Activated T-cell treated with anti-CD3 and anti-CD28 coated beads, Interleukin-2, amount 50 U/mL, for 24 hours (primary cell): ENCODE results near the gene KIF5C.

Source experiments
- DNase-seq: peaks from one replicate; pipeline ENCODE4 v3.0.0-alpha.2; 2020
- H3K27ac Mint-ChIP-seq: 2 replicates; pipeline ENCODE4 v1.8.0; 2020; ENCODE audit warnings: mild to moderate bottlenecking, mixed read lengths
- H3K27me3 Mint-ChIP-seq: 2 replicates; pipeline ENCODE4 v1.8.0; 2020; ENCODE audit warnings: mixed read lengths
- H3K36me3 Mint-ChIP-seq: 2 replicates; pipeline ENCODE4 v1.8.0; 2020; ENCODE audit warnings: low read depth, mixed read lengths
- H3K4me1 Mint-ChIP-seq: 2 replicates; pipeline ENCODE4 v1.8.0; 2020; ENCODE audit warnings: low read depth, mixed read lengths
- H3K4me3 Mint-ChIP-seq: 2 replicates; pipeline ENCODE4 v1.8.0; 2020; ENCODE audit warnings: mild to moderate bottlenecking, moderate library complexity, mixed read lengths
- H3K9me3 Mint-ChIP-seq: 2 replicates; pipeline ENCODE4 v1.8.0; 2020; ENCODE audit warnings: mixed read lengths

The KIF5C gene

DNA sequence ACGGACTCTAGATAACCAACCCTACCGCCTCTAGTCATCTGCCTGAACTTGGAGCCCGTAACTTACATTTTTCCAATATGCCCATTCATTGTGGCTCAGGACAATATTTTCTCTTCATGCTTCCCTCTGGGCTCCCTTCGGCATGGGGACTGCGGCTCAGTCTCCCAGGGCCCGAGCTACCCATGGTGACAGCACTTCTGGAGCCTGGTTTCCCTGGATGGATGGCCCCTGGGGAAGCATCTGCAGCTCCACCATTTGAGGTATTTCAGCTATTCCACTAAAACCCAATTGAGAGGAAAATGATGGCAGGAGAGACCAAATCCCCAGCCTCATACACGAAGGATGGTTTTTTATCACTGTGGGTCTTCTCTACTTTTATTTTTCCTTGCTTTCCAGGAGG lies 74.3 kb downstream of the KIF5C start:
- H3K9me3 Mint-ChIP-seq, result no peaks in the 10 kb centered on the region
- no peaks in the 10 kb centered on the region for H3K4me1 Mint-ChIP-seq
- peaks cover 45% of the 10 kb centered on the region for H3K36me3 Mint-ChIP-seq
- no peak overlapping the region for H3K4me3 Mint-ChIP-seq
- DNase-seq, result no peak
- no peaks in the 10 kb centered on the region for H3K27me3 Mint-ChIP-seq
- H3K27ac Mint-ChIP-seq, result no peak overlapping the region

DNA sequence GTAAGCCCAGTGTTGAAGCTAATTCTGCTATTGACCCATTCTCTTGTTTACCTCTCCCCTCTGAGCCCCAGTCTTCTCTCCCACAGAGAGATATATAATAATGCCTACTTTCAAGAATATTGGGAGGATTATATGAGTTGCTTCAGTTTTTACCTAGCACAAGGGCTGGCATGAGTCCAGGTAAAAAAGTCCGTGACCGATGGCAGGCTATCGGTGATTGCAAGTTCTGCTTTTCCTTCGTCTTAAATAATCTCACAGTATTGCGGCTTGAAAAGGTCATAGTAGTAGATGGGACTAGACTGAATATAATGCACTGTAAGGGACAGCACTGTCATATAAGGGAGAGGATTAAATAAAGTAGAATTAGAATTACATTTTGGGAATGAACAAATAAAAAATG lies 77.6 kb downstream of the KIF5C start:
- Mint-ChIP-seq H3K4me3 (no peak overlapping the region), H3K36me3 (peaks cover 37% of the 10 kb centered on the region), H3K4me1 (peaks cover 3% of the 10 kb centered on the region), H3K27me3 (no peaks in the 10 kb centered on the region), H3K27ac (no peak overlapping the region), H3K9me3 (no peaks in the 10 kb centered on the region)
- no peak for DNase-seq

DNA sequence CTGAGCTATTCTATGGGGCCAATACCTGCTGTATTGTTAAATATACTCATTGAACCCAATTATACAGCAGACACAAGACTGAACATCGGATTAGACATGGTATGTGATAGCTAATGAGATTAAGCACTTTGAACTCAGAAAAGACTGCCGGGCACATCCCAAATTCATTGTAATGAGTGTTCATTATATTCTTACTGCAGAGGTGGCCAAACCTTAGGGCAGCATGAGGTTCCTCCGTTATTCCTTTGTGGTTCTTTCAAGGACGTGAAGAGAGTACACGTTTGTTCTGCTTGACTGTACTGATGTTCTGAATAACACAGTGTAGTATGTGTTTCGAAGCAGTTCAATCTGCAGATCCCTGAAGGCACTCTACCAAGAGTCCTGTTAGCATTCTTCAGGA lies 78.4 kb downstream of the KIF5C start:
- peaks cover 35% of the 10 kb centered on the region for H3K36me3 Mint-ChIP-seq
- no peak overlapping the region for H3K4me3 Mint-ChIP-seq
- no peaks in the 10 kb centered on the region for H3K9me3 Mint-ChIP-seq
- H3K4me1 Mint-ChIP-seq, result peaks cover 3% of the 10 kb centered on the region
- H3K27ac Mint-ChIP-seq, result no peak overlapping the region
- DNase-seq, result no peak
- H3K27me3 Mint-ChIP-seq, result no peaks in the 10 kb centered on the region

DNA sequence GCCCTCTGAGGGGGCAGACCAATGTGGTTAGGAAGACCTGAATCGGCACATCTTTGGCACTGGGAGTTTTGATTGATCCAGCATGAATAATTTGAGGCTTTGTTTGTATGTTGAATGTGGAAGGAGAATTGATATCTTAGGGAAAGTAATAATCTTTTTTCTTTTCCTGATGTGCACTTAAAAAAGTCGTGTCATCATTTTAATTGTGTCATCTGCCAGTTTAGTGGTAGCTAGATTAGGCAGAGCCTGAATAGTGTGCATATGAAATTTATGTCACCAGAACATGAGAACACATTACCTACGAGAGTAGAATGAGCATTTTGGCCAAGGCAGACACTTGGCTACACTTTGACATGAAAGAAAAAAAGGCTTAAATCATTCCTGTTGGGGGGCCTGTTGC lies 79.5 kb downstream of the KIF5C start:
- H3K4me3 Mint-ChIP-seq, result no peak overlapping the region
- H3K4me1 Mint-ChIP-seq, result peaks cover 3% of the 10 kb centered on the region
- no peaks in the 10 kb centered on the region for H3K27me3 Mint-ChIP-seq
- H3K9me3 Mint-ChIP-seq, result no peaks in the 10 kb centered on the region
- no peak overlapping the region for H3K27ac Mint-ChIP-seq
- no peak for DNase-seq
- H3K36me3 Mint-ChIP-seq, result peaks cover 32% of the 10 kb centered on the region

DNA sequence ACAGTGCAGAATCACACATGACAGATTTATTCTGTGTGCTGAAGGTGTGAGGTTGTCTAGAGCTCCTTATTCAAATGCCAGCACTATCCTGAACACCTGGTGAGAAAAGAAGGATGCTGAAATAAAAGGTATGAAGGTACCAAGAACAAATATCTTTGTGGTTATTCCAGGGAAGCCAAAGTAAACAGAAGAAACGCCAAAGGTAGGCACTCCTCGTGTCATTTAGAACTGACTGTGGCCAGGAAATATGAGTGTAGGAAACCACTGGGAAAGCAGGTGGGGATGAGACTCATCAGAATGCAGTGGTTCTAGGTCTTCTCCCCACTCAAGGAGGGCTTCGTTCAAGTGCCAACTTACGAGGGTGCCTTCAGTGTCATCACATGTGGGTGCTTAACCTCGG lies 80.8 kb downstream of the KIF5C start:
- Mint-ChIP-seq H3K4me3 (no peak overlapping the region), H3K4me1 (peaks cover 3% of the 10 kb centered on the region), H3K27me3 (no peaks in the 10 kb centered on the region), H3K9me3 (no peaks in the 10 kb centered on the region), H3K36me3 (peaks cover 27% of the 10 kb centered on the region), H3K27ac (no peak overlapping the region)
- DNase-seq, result no peak

DNA sequence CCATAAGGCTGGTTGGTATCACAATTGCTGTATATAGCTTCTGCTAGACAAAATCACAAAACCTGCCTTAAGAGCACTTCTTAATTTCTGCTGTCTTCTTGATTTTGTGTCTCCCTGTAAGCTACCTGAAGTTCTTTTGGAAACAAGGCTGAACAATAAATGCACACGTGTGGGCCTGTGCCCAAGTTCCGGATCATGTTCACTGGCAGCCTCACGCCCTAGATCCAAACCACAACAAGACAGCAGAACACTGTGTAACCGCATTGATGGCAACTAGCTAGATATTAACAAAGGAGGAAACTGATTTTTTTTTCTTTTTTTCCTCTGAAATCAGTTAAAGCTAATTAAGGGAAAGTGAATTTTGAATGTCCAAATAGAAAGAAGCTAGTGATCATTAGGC lies 82.0 kb downstream of the KIF5C start:
- Mint-ChIP-seq H3K36me3 (peaks cover 26% of the 10 kb centered on the region), H3K27me3 (no peaks in the 10 kb centered on the region), H3K4me1 (peaks cover 3% of the 10 kb centered on the region), H3K4me3 (no peak overlapping the region), H3K27ac (no peak overlapping the region), H3K9me3 (no peaks in the 10 kb centered on the region)
- no peak for DNase-seq

DNA sequence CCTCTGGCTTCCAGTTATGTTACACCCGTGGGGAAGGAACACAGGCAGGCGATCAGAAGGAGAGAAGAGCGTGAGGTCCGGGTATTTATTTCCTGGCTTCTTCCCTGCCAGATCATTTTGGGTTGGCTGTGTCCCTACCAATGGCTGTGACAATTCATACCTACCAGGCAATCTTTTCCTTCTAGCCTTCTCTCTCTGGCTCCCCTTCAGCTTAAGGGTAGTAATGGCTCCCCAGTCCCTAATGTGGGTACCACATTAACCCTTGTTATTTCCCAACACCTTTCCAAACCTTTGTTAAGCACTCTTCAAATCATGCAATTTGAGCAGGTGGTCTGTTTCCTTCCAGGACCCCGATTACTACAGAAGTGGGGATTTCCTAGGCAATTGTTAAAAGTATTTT lies 84.7 kb downstream of the KIF5C start:
- peaks cover 27% of the 10 kb centered on the region for H3K36me3 Mint-ChIP-seq

DNA sequence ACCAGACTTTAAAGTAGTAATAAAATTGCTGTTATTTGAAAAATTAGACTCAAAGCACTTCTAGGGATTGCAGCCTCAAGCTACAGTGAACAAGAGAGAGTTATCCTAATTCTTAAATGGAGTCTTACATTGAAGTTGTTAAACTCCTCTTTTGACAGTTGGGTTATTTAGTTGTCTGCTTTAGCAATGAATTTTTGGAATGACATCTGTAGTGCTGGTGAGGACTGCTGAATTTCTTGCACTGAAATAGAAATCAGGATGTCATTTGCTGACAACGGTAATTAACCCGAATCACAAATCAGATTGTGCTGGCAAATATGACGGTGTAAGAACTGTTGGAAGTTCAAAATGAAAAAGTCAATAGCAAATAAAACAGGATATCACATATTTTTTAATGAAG lies 85.5 kb downstream of the KIF5C start:
- Mint-ChIP-seq H3K4me3 (no peak overlapping the region), H3K4me1 (peaks cover 3% of the 10 kb centered on the region), H3K27me3 (no peaks in the 10 kb centered on the region), H3K27ac (no peak overlapping the region), H3K36me3 (peaks cover 27% of the 10 kb centered on the region), H3K9me3 (no peaks in the 10 kb centered on the region)
- DNase-seq, result no peak

More for the DNA sequence above, 84.7 kb downstream of the KIF5C start:
- Mint-ChIP-seq H3K9me3 (no peaks in the 10 kb centered on the region), H3K27me3 (no peaks in the 10 kb centered on the region), H3K4me3 (no peak overlapping the region), H3K4me1 (peaks cover 3% of the 10 kb centered on the region), H3K27ac (no peak overlapping the region)
- no peak for DNase-seq

DNA sequence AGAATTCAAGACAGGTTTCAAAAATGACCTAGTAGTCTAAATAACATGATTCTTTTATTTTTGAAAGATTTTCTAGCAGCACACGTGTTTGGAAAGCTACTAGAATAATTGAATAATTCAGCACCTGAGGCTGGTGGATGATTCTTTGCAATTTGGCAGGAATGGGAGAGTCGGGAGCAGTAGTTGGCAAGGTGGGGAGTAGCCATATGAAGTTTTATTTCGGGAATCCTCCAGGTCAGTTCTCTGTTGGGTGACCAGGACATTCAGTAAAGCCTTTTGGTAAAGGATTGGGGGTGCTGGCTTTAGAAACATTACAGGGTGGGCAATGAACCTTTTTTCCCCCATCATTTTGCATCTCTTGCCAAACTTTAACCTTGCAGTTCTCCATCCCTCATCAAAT lies 88.4 kb downstream of the KIF5C start:
- Mint-ChIP-seq H3K36me3 (peaks cover 27% of the 10 kb centered on the region), H3K27me3 (no peaks in the 10 kb centered on the region), H3K9me3 (no peaks in the 10 kb centered on the region), H3K4me1 (no peaks in the 10 kb centered on the region), H3K27ac (no peak overlapping the region), H3K4me3 (no peak overlapping the region)
- no peak for DNase-seq

DNA sequence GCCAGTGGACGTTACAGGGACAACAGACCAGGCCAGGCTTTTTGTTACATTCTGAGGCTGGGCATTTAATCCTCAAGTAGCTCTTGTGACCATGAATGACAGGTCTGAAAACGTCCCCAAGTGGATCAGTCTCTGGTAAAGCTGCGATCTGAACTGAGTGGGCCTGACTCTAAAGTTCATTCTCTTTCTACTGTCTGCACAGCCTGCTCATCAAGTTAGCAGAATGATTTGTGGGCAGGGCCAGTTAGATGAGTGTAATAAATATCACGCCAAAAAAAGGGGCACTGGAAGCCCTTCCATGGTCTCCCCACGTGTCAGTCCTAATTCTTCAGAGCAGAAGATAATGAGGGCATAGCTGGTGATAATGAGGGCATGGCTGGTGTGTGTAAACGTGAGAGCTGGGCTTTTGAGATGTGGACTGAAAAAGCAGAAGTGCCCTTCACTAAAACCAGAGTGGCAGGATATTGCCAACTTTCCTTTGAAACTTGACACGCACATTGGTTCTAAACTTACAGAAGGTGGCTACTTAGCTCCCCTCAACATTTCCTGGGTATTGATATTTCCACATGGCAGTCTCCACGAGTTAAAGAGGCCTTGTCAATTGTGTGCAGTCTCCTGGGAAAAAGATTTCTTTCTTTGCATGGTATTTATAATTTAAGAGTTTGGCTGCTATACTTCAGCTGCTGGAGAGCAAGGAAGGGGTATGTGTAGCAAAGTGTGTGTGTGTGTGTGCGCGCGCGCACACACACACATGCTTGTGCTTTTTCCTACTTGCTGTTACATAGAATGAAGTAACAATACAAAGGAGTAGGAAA lies 90.8 kb downstream of the KIF5C start:
- peaks cover 1% of the 10 kb centered on the region for H3K4me1 Mint-ChIP-seq
- H3K27me3 Mint-ChIP-seq, result no peaks in the 10 kb centered on the region
- H3K36me3 Mint-ChIP-seq, result peaks cover 18% of the 10 kb centered on the region
- no peak overlapping the region for H3K27ac Mint-ChIP-seq
- no peak for DNase-seq
- H3K4me3 Mint-ChIP-seq, result no peak overlapping the region
- H3K9me3 Mint-ChIP-seq, result no peaks in the 10 kb centered on the region

DNA sequence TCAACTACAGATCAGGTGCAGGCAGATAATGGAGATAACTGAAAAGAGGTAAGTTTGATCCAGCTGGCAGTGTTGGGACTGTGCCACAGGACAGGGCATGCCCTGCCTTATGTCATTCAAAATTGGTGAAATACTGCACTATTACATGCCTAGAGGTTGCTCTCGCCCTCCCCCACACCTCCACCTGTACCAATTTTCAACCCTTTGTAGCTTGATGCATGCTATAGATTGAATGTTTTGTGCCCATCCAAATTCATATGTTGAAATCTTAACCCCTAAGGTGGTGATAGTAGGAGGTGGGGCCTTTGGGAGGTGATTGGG lies 91.4 kb downstream of the KIF5C start:
- Mint-ChIP-seq H3K27ac (no peak overlapping the region), H3K4me3 (no peak overlapping the region), H3K9me3 (no peaks in the 10 kb centered on the region), H3K4me1 (peaks cover 4% of the 10 kb centered on the region), H3K27me3 (no peaks in the 10 kb centered on the region), H3K36me3 (peaks cover 16% of the 10 kb centered on the region)
- DNase-seq, result no peak

DNA sequence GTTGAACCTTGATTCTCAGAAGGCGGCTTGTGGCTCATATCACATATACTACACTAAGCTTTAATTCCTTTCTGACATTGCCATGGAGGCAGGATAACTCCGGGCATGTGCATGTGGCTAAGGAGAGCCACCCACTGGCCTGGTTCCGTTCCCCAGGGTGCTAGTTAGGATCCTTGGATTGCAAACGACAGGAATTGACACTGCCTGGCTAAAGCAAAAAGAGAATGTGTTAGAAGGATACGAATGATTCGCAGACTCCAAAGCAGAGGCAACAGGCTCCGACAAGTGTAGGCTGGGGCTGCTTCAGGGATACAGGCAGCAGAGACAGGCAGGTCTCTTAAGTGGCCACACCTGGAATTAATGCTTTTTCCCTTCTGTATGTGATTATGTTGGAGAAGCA lies 92.0 kb downstream of the KIF5C start:
- H3K4me3 Mint-ChIP-seq, result no peak overlapping the region
- H3K36me3 Mint-ChIP-seq, result peaks cover 11% of the 10 kb centered on the region
- H3K27ac Mint-ChIP-seq, result no peak overlapping the region
- no peaks in the 10 kb centered on the region for H3K27me3 Mint-ChIP-seq
- no peaks in the 10 kb centered on the region for H3K9me3 Mint-ChIP-seq
- DNase-seq, result no peak
- H3K4me1 Mint-ChIP-seq, result peaks cover 7% of the 10 kb centered on the region

DNA sequence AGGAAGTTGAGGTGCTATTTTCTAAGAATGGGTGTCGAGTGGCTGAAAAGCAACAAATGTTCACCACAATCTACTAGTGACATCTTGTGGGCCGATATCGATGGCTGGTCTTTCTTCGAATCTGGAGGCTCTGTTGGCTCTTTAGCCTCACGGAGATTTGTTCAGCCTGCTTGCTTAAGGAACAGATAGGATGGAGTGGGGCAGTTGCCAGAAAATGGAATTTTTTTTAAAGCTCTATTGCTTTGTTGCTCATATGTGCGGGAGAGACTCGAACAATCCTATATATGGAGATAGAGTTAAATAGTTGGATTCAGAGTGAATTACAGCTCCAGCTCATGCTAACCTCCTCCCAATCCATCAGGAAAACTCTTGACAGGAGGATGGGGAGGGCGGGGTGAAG lies 92.6 kb downstream of the KIF5C start:
- no peak overlapping the region for H3K27ac Mint-ChIP-seq
- H3K9me3 Mint-ChIP-seq, result no peaks in the 10 kb centered on the region
- peaks cover 7% of the 10 kb centered on the region for H3K4me1 Mint-ChIP-seq
- no peak for DNase-seq
- no peak overlapping the region for H3K4me3 Mint-ChIP-seq
- H3K27me3 Mint-ChIP-seq, result no peaks in the 10 kb centered on the region
- peaks cover 8% of the 10 kb centered on the region for H3K36me3 Mint-ChIP-seq

DNA sequence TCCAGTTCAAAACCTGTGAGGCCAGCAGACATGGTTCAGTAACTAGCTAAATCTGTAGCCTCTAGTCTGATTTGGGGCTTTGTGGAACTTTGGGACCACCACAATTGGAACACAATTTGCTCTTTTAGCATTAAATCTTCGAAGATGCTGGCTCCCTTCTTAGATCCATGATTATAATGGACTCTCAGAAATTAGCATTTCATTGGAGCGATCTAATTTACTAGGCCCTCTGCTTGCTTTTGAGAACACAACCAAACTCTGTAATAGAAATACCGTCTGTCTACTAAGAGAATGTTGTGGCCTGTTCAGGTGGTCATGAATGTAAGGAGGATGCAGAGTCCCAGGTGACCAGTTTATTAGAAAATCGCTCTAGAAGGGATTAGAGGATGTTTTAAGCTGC lies 93.3 kb downstream of the KIF5C start:
- H3K4me1 Mint-ChIP-seq, result peaks cover 7% of the 10 kb centered on the region
- H3K9me3 Mint-ChIP-seq, result no peaks in the 10 kb centered on the region
- H3K4me3 Mint-ChIP-seq, result no peak overlapping the region

DNA sequence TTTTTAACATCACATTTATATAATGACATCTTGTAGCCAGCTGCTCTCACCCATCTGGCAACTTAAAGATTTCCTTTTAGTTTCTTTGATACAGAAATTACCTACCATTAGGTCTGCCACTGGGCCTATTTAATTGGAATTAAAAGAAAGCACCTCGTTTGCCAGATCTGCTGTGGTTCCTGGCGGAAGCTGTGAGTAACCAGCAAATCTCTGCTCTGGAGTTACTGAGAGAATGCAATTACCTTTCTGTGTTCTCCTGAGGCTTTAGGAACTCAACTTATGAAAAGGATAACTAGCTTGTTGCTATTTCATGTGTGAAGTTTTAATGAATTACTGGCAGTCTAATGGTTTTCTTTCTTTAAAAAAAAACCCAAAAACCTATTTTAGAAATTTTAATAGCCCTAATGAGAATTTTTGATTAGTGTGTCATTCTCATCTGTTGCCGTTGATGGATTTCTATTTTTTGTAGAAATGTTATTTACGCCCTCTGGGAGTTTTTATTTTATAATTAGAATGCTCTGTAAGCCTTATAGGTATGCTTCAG lies 93.8 kb downstream of the KIF5C start:
- peaks cover 7% of the 10 kb centered on the region for H3K4me1 Mint-ChIP-seq
- H3K4me3 Mint-ChIP-seq, result no peak overlapping the region
- no peaks in the 10 kb centered on the region for H3K27me3 Mint-ChIP-seq

More for the DNA sequence above, 93.3 kb downstream of the KIF5C start:
- Mint-ChIP-seq H3K27me3 (no peaks in the 10 kb centered on the region), H3K36me3 (peaks cover 7% of the 10 kb centered on the region), H3K27ac (no peak overlapping the region)
- no peak for DNase-seq

More for the DNA sequence above, 93.8 kb downstream of the KIF5C start:
- H3K36me3 Mint-ChIP-seq, result peaks cover 10% of the 10 kb centered on the region
- no peak for DNase-seq
- H3K9me3 Mint-ChIP-seq, result no peaks in the 10 kb centered on the region
- H3K27ac Mint-ChIP-seq, result no peak overlapping the region
